ENCODE measurements around the gene POMC. TPM values are rescaled to one million over a fixed set of nuclear protein-coding genes. Genes with fewer than 3 reads are reported as not detected.

Gene POMC
- total RNA-seq, 1 experiment from 2014 or later, result not detected

DNA sequence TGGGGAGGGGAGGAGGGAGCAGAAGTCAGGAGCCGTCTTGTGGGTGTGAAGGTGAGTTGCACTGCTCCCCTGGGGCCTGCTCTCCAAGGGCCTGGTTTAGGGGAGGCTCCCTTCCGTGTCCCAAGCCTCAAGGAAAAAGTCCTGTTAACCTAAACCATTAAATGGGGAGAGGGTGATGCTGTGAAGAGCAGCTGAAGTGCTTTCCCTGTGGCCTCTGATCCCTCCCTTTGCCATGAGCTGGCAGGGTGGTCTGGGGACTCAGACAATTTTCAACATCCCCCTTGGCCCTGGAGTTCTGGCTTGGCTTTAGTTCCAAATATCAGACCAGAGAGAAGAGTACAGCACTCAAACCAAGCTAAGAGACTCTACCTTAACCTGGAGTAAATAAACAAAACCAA, 692 bp upstream of the POMC start:
- CTCF ChIA-PET, result no interaction called here

More for the DNA sequence above, 692 bp upstream of the POMC start:
- ATAC-seq (no peak), DNase-seq (ENCODE audit: low read depth, low spot score) (no peak)
- Histone ChIP-seq H2AFZ (ENCODE audit: low read depth, low read length, poor library complexity, severe bottlenecking) (no peak overlapping the region), H3K4me1 (ENCODE audit: control insufficient read depth in 1 of 2, insufficient read depth in 2 of 2, low read length in 2 of 2) (peaks cover 0 to 6% of the 10 kb centered on the region in 2 experiments; a peak in 1 of 4 replicates), H3K36me3 (ENCODE audit: control insufficient read depth in 1 of 2, insufficient read depth in 2 of 2, low read length in 2 of 2) (no peaks in the 10 kb centered on the region), H3K4me3 (replicated peaks in 1 of 2; ENCODE audit: low read depth in 1 of 2, low read length in 2 of 2) (no peak overlapping the region), H3K27ac (ENCODE audit: low read depth, low read length) (no peak overlapping the region), H3K27me3 (ENCODE audit: insufficient read depth, low read length) (no peaks in the 10 kb centered on the region), H3K79me2 (ENCODE audit: insufficient read depth, low read length) (no peaks in the 10 kb centered on the region), H3K9ac (ENCODE audit: low read length) (no peak overlapping the region), H3K9me2 (ENCODE audit: insufficient read depth) (no peaks in the 10 kb centered on the region), H4K20me1 (ENCODE audit: insufficient read depth) (no peaks in the 10 kb centered on the region), H3K4me2 (ENCODE audit: low read length) (no peak overlapping the region), H3K9me3 (ENCODE audit: control insufficient read depth in 1 of 2, insufficient read depth in 1 of 2, low read depth in 1 of 2, low read length in 2 of 2) (no peaks in the 10 kb centered on the region)
- POLR2A ChIA-PET, result no interaction called here
- BruUV-seq (replicated peaks), result no TSS peak
- RAD21 ChIA-PET (ENCODE audit: low non-redundant PET in 1 of 2, low total read pairs in 2 of 2, uncharacterized antibody in 2 of 2, unreplicated experiment in 2 of 2), result no interaction called here
- no peak for TF ChIP-seq YY1 (IDR thresholded peaks at IDR 0.05; ENCODE audit: extremely low read depth, insufficient replicate concordance, low read depth, low read length)
- no peak for TF ChIP-seq SP1 (IDR thresholded peaks at IDR 0.05; ENCODE audit: low read depth)
- TF ChIP-seq, protein P1, sequence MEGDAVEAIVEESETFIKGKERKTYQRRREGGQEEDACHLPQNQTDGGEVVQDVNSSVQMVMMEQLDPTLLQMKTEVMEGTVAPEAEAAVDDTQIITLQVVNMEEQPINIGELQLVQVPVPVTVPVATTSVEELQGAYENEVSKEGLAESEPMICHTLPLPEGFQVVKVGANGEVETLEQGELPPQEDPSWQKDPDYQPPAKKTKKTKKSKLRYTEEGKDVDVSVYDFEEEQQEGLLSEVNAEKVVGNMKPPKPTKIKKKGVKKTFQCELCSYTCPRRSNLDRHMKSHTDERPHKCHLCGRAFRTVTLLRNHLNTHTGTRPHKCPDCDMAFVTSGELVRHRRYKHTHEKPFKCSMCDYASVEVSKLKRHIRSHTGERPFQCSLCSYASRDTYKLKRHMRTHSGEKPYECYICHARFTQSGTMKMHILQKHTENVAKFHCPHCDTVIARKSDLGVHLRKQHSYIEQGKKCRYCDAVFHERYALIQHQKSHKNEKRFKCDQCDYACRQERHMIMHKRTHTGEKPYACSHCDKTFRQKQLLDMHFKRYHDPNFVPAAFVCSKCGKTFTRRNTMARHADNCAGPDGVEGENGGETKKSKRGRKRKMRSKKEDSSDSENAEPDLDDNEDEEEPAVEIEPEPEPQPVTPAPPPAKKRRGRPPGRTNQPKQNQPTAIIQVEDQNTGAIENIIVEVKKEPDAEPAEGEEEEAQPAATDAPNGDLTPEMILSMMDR (IDR thresholded peaks at IDR 0.05 in 2 of 3, conservative IDR thresholded peaks at IDR 0.05 in 1 of 3; ENCODE audit: borderline replicate concordance in 1 of 3, insufficient read depth in 1 of 3, low read depth in 2 of 3, low read length in 2 of 3), result no peak
- no peak for TF ChIP-seq ELF1 (IDR thresholded peaks at IDR 0.05; ENCODE audit: borderline replicate concordance, low read depth)
- no peak for TF ChIP-seq POLR2A (IDR thresholded peaks at IDR 0.05; ENCODE audit: borderline replicate concordance, extremely low read depth, insufficient read depth, insufficient read length)
- no peak for TF ChIP-seq SIN3A (IDR thresholded peaks at IDR 0.05; ENCODE audit: low read depth)
- TF ChIP-seq, protein P2, sequence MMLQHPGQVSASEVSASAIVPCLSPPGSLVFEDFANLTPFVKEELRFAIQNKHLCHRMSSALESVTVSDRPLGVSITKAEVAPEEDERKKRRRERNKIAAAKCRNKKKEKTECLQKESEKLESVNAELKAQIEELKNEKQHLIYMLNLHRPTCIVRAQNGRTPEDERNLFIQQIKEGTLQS (IDR thresholded peaks at IDR 0.05), result no peak
- intact Hi-C loops (cut with micrococcal nuclease), result loop anchor here (10.0 kb wide), 1 partner anchor 356 kb away; no protein-coding TSS in a partner anchor
